Omental fat pad (tissue), 4 donors: ENCODE measurements around the gene ZNF397. TPM values are rescaled to one million over a fixed set of nuclear protein-coding genes. Genes with fewer than 3 reads are reported as not detected.
A peak's percentile ranks its signal among the peaks of the same experiment; 100 is the strongest.

ENCODE experiments used
- ATAC-seq: fragments of 150-250 bp; one replicate; pipeline ENCODE4 v1.9.1; 2016; ENCODE audit warnings: mild to moderate bottlenecking, moderate library complexity; ENCODE audit not compliant: low FRiP score
- DNase-seq: peaks from one replicate; pipeline ENCODE4 v3.0.0-alpha.2; 2019; ENCODE audit warnings: low spot score
- total RNA-seq, 4 donors: library from RNA; depleted of rRNA; stranded (reverse); fragments of >200 nt; gene quantifications; one replicate each; pipeline ENCODE4 v1.1.0, GENCODE V29; 2016
- TF ChIP-seq, protein P1 (sequence below), 3 donors: fragments of 450-650 bp; IDR thresholded peaks; one replicate each; pipeline ENCODE4 v1.5.1; 2016 to 2017; ENCODE audit warnings: antibody characterized with exemption in 3 of 3, mild to moderate bottlenecking in 3 of 3, moderate library complexity in 2 of 3

ZNF397 gene
- total RNA-seq, 4 donors from 2014 or later: 15.9 to 33.9 (median 22.8) TPM

- ATAC-seq (peak; percentile 78), DNase-seq (peak; percentile 81)
- TF ChIP-seq, protein P1, sequence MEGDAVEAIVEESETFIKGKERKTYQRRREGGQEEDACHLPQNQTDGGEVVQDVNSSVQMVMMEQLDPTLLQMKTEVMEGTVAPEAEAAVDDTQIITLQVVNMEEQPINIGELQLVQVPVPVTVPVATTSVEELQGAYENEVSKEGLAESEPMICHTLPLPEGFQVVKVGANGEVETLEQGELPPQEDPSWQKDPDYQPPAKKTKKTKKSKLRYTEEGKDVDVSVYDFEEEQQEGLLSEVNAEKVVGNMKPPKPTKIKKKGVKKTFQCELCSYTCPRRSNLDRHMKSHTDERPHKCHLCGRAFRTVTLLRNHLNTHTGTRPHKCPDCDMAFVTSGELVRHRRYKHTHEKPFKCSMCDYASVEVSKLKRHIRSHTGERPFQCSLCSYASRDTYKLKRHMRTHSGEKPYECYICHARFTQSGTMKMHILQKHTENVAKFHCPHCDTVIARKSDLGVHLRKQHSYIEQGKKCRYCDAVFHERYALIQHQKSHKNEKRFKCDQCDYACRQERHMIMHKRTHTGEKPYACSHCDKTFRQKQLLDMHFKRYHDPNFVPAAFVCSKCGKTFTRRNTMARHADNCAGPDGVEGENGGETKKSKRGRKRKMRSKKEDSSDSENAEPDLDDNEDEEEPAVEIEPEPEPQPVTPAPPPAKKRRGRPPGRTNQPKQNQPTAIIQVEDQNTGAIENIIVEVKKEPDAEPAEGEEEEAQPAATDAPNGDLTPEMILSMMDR (IDR thresholded peaks at IDR 0.05): peak in 2 of 3 donors; percentile 56 to 62
Observed at GRCh38 chr18:35231052-35231451, 9.8 kb upstream of the ZNF397 start.

DNA sequence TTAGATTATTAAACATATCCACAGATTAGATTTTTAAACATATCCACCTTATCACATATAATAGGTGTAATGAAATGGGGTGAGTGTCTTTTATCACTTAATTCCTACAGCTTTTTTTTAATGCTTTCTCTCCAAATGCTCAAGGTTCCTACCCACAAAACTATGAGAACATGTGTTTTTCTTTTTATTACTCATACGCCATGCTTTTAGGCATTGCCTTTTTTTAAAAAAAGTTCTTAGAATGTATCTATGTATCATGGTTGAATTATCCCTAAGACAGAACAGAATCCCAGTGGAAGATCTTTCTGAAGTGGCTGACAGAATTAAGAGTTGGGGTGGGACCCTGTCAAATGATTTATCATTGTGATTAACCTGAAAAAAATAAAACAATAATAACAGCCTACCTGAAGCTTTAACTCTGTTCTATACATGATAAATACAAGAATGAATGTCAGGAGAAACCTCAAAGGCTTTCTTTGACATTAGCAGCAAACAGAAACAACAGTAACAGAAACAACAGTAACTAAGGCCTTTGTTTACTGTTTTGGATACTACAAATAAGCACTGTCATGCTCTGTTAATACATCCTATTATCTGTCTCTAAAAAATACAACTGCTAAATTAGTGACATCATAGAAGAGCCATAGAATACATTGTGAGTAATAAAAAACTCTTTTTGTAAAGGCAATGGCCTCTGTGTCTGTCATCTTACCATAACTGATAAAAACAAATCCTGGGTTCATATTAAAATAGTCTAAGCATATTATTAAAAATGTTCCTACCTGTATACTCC, 4.1 kb upstream of the ZNF397 start:
- DNase-seq: no peak
- TF ChIP-seq, protein P1 (IDR thresholded peaks at IDR 0.05): no peak
- no peak for ATAC-seq

- TF ChIP-seq, protein P1 (IDR thresholded peaks at IDR 0.05): no peak
- ATAC-seq (no peak), DNase-seq (no peak)
Observed at GRCh38 chr18:35239314-35239713, 1.5 kb upstream of the ZNF397 start.

DNA sequence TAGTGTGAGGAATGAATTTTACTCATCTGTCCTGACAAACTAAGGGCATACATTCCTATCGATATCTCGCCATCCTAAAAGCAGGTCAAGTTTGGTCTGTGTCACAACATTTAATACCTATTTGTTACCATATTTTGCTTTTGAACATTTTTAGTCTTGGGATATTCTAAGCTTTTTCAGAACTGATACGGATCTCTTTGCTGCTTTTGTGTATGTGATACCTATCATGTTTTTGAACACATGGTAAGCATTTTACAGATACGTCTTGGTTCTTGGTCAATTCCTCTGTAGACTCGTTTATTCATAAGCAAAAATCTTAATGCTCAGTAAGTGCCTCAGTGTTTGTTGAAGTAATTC, 592 bp downstream of the ZNF397 start:
- DNase-seq (no peak), ATAC-seq (no peak)
- TF ChIP-seq, protein P1 (IDR thresholded peaks at IDR 0.05): no peak

GRCh38 chr18:35242426-35242825, 1.6 kb downstream of the ZNF397 start:
- ATAC-seq: no peak
- DNase-seq: no peak
- TF ChIP-seq, protein P1 (IDR thresholded peaks at IDR 0.05): no peak

GRCh38 chr18:35244671-35245070, 3.8 kb downstream of the ZNF397 start:
- TF ChIP-seq, protein P1 (IDR thresholded peaks at IDR 0.05): no peak

GRCh38 chr18:35245719-35246317, 5.0 kb downstream of the ZNF397 start:
- ATAC-seq (no peak), DNase-seq (no peak)
- TF ChIP-seq, protein P1 (IDR thresholded peaks at IDR 0.05): no peak

More at GRCh38 chr18:35244671-35245070, 3.8 kb downstream of the ZNF397 start:
- DNase-seq: no peak
- ATAC-seq: no peak
